NOMO-1 treated with dmso at 0.1 percent for 144 hours (cell line): Measurements from ENCODE around the gene CLEC16A.
"Not testable (repeated sequence)": the region's sequence is repeated elsewhere in the genome, so short reads cannot be mapped to it uniquely, and the experiment has no call there.

Experiments
- DNase-seq: peaks from one replicate; lab custom pipeline; 2025; ENCODE audit not compliant: unreplicated experiment; lab: John Stamatoyannopoulos, UW

The CLEC16A gene

DNA sequence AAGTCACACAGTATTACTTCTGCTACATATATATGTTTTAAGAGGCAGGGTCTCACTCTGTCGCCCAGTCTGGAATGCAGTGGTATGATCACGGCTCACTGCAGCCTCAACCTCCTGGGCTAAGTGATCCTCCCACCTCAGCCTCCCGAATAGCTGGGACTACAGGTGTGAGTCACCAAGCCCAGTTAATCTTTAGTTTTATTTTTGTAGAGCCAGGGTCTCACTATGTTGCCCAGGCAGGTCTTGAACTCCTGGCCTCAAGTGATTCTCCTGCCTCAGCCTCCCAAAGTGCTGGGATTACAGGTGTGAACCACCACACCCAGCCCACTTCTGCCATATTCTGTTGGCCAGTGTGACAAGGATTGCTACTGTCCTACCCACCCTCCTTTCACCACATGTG is 19.1 kb upstream of the CLEC16A start:
- not testable (repeated sequence) for DNase-seq

DNA sequence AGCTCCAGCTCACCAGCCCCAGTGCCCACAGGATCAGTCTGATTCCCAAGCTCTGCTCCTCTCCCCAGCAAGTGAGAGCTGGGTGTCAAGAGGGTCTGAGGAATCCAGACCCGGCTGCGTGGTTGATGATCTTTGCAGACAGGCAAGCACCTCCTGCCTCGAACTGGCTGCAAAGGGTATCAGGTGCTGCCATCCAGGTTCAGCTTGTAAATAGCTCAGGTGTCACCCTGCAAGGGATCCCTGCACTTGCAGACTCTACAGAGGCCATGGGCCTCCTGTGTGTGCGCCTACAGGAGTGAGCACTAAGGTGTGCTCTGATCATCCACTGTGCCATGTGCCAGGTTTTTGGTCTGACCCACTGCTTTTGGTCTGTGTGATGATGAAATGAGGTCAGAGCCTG is 18.3 kb upstream of the CLEC16A start:
- DNase-seq, result no peak

- no peak for DNase-seq
Measured at GRCh38 chr16:10926867-10927266, 17.5 kb upstream of the CLEC16A start.

- no peak for DNase-seq
Measured at GRCh38 chr16:10927497-10928112, 16.8 kb upstream of the CLEC16A start.

DNA sequence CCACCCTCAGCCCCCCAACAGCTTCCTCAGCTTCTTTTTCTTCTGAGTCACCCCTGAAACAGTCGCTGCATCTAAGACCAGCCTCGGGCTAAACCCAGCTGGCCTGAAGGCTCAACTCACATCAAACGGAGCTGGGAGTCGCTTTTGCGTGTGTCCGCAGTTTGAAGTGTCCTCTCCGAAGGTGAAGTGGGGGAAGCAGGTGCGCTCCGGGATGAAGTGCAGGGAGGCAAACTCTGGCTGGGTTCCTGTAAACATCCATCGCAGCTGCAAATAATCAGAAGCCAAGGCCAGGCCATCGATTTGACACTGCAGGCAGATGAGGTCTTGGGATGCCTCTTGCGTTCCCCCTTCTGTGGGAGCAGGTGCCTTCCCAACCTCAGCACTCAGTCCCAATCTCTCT is 15.3 kb upstream of the CLEC16A start:
- not testable (repeated sequence) for DNase-seq

DNA sequence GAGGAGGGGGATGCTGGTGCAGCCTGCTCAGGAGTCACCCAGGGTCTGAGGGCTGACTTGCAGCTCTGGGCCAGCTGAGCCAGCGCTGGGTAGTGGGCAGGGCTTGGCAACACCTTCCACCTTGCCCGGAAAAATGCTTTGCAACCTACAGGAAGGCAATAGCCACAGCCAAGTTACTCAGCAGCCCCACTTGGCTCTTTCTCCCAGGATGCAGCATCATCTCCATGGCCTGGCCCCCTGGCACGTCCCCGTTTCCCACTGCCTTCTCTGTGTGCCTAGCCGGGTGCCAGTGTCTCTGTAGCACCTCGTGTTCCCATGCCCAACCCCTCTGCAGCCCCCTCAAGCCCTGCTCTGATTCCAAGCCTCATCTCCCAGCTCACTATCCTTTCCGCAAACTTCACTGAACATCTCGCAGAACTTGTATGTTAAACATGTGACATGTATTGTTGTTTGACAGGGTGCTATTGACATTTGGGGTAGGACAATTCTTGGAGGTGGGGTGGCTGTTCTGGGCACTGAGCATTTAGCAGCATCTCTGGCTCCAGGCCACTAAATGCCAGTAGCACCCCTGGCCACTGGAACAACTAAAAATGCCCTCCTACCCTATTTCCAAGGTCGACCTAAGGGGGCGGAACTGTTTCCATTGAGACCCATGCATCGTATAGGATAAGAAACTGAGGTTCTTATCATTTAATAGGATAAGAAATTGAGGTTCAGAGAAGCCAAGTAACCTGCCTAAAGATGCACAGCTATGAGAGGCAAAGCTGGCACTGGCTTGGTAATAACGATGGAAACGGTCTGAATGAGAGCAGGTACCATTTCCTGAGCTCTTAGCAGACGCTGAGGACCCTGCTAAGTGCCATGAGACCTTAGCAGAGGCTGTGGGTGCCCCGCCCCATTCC is 14.3 kb upstream of the CLEC16A start:
- DNase-seq, result no peak

DNA sequence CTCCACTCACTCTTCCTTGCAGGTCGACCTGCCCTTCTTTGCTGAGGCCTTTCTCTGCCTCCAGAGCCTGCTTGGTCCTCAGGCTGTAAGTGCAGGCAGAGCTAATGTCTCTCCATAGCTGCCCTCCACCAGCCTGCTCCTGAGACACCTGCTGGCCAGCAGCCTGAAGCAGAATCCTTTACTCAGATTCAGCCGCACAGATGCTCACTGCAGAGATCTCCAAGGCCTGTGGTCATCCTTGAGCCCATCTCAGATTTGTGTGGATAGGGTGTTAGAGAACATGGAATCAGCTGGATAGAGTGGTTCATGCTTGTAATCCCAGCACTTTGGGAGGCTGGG is 13.6 kb upstream of the CLEC16A start:
- DNase-seq, result no peak

GRCh38 chr16:10931134-10931533 is 13.2 kb upstream of the CLEC16A start:
- DNase-seq, result no peak

- DNase-seq, result no peak
Measured at GRCh38 chr16:10931977-10932632, 12.3 kb upstream of the CLEC16A start.

DNA sequence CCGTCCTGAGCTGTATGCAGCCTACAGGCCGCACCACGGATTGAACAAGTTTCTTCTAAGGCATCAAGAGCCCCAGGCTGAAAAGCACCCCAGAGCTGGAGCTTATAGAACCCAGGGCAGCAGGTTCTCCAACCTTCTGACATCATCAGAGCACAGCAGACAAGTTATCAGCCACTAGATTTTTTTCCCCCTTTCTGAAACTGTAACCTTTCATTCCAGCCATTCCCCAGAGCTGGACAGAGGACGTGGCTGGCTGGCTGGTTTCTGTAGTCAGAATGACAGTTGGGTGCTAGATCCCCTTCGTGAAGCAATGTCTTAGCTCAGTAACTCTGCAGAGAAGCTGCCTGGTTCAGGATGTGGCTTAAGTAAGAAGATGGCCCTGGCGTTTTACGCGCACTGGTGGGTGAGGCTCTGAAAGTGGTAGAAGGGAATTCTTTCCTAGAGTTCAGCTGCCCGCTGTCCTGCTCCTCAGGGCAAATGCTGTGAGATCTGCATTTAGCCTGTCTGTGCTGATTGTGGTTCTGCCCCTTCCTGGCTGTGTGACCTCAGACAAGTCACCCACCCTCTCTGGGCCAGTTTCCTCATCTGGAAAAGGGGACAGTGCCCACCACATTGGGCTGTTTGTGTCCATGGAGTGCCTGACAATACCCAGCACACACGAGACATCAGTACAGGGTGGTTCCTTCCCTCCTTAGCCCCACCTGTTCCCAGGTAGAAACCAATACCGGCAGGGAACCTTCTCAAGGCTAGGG is 11.2 kb upstream of the CLEC16A start:
- DNase-seq, result no peak

DNA sequence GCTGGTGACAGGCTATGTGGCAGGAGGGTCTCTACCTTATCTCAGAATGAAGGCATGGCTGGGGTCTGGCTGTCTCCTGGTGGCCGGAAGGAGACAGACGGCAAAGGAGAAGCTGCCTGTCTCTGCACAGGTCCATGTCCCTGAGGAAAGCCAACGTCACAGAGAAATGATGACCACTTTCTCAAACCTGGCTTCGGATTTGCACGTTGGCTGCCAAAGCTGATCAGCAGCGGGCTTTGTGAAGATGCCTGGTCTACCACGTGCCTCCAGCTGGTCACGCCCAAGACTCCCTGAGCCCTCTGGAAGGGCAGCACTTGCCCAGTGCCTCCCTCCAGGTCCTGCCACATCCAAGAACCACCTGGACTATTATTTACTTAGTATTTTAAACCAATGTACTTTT is 10.5 kb upstream of the CLEC16A start:
- no peak for DNase-seq

GRCh38 chr16:10934325-10935107 is 9.8 kb upstream of the CLEC16A start:
- DNase-seq, result no peak

DNA sequence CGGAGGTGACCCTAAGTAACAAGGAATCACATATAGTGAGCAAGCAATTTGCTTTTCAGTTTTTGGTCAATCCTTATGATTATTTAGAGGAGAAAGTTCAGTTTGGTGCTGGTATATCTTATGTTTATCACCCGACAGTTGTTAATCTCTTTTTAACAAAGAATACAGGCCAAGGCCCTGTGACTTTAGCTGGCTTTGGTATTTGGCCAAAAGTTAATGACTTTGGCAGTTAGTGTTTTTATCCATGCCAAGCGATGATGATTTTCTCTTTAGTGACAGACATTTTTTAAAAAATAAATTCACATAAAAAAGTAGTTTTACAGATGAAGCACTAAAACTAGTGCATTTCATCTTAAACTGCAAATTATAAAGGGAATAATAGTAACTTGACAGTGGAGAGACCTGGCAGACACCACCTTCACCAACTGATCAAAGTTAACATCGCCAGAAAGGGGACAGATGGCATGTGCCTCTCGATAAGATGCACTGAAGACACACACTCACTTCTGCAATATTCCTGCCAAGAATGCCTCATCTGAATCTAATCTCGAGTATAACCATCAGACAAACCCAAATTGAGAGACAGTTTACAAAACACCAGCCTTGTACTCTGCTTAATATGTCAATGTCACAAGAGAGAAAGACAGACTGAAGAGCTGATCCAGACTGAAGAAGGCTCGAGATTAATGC is 9.0 kb upstream of the CLEC16A start:
- DNase-seq, result no peak

DNA sequence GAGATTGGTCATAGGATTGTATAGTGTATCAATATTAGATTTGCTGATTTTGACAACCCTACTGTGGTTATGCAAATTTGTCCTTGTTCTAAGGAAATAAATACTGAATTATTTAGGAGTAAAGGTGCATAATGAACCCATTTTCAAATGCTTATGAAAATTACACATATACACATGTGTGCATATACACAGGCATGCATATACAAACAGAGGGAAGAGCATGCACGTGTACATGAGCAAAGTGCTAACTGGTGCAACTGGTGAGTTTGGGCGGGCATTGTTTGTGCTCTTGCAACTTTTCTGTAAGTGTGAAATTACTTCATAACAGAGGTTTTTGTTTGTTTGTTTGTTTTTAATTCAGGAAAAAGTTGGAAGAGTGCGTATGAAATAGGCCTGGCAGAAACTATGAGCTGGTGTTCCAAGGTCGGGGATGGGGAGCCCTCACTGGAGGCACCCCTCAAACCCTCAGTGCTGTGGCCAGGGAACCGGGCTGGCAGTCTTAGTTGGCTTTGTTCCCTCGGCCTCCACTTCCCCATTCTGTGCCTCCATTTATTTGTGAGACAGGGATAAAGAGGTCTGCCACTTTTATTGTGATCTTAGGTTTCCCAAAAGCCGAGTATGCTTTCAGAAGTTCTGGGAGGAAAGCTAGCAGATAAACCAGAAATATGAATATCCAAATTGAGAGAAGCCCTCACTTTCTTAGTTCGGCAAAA is 7.9 kb upstream of the CLEC16A start:
- DNase-seq, result no peak

DNA sequence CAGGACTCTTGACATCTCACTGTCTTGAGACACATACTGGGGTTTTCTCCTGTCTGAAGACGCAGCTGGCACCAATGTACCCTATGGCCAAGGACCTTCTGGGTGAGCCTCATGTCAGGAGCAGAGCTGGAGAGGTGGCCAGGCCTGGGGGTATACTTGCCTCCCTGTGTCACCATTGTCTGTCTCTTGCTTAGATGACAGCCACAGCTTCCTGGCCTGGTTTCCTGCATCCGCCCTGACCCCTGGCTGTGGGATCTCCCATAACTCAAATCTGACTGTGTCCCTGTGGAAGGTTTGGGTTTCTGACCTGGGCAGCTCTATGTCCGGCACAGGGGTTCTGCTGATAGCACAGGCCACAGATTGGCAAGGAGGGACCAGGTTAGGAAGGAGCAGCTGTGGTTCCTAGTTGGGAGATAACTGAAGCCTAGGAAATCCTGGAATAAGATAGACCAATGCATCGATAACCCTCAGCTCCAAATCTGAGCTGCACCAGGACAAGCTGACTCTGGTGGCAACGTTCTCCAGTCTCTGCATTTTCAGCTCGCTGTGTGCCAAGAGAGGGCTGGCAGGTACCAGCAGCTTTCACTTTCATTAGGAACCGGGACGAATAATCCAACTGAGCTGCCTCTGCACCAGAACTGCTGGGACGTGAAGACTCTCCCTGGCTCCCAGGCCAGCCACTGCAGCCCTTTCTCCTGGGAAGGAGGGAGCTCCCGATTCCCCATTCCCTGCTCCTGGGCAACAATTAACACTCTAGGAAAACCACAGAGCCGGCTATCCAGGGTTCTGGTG is 7.1 kb upstream of the CLEC16A start:
- no peak for DNase-seq

GRCh38 chr16:10938321-10938720 is 6.0 kb upstream of the CLEC16A start:
- no peak for DNase-seq

DNA sequence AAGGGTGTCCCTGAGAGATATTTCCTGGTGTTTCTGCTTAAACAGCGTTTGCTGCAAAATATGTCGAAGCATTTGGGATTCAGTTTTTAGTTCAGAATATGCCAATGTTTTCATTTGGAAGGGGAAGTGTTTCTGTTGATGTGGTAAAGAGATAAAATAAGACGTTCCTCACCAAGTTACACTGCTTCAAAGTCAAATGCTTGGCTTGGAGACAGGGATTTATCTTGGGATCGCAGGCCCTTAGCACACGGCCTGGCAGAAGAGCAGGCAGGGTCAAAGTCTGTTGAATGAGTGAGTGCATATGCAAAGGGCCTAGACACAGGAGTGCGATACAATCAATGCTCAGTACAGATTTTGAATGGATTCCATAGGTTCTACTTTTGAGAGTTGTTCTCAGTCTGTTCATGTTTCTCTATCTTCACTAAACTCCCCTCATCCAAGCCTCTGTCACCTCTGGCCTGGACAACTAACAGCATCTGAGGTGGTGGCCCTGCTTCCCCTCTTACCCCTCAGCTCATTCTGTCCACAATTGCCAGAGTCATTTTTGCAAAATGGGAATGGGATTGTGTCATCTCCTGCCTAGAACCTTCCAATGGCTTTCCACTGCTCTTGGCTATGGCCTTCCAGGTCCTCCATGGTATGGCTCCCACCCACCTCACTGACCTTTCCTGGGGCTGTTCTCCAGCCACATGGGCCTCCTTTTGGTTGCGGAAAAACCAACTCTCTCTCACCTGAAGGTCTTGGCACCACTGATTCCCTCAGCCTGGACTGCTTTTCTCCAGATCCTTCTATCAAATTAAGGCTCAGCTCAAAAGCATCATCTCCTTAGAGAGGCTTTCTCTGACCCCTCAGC is 5.3 kb upstream of the CLEC16A start:
- no peak for DNase-seq
